Jurkat, Clone E6-1 (cell line): Measurements from ENCODE around the gene SMC3.
"Not testable (repeated sequence)": the region's sequence is repeated elsewhere in the genome, so short reads cannot be mapped to it uniquely, and the experiment has no call there.

Experiments
- DNase-seq: peaks from one replicate; pipeline ENCODE4 v3.0.0-alpha.2; 2011; ENCODE audit warnings: low read depth, low spot score
- H3K4me3 ChIP-seq: 2 replicates; pipeline ENCODE4 v1.5.1; 2011; ENCODE audit warnings: mild to moderate bottlenecking, low read length, control low read depth, moderate library complexity

Gene SMC3

GRCh38 chr10:110616493-110617033 lies 49.1 kb downstream of the SMC3 start:
- no peak for DNase-seq
- H3K4me3 ChIP-seq = no peak overlapping the region

- DNase-seq = peak; percentile 58
These were observed 50.1 kb downstream of the SMC3 start for GRCh38 chr10:110617425-110618229.

GRCh38 chr10:110618230-110618610 lies 50.7 kb downstream of the SMC3 start:
- H3K4me3 ChIP-seq = no peak overlapping the region
- no peak for DNase-seq

More at GRCh38 chr10:110617425-110618229, 50.1 kb downstream of the SMC3 start:
- no peak overlapping the region for H3K4me3 ChIP-seq

GRCh38 chr10:110619514-110620397 lies 52.3 kb downstream of the SMC3 start:
- no peak overlapping the region for H3K4me3 ChIP-seq
- no peak for DNase-seq

- no peak for DNase-seq
- H3K4me3 ChIP-seq = no peak overlapping the region
These were observed 52.9 kb downstream of the SMC3 start for GRCh38 chr10:110620398-110620719.

GRCh38 chr10:110623316-110623715 lies 55.8 kb downstream of the SMC3 start:
- DNase-seq, H3K4me3 ChIP-seq: not testable (repeated sequence)

- no peak overlapping the region for H3K4me3 ChIP-seq
- no peak for DNase-seq
These were observed 57.9 kb downstream of the SMC3 start for GRCh38 chr10:110625356-110625894.

GRCh38 chr10:110625951-110626855 lies 58.7 kb downstream of the SMC3 start:
- no peak overlapping the region for H3K4me3 ChIP-seq
- no peak for DNase-seq

GRCh38 chr10:110628161-110628560 lies 60.7 kb downstream of the SMC3 start:
- H3K4me3 ChIP-seq = no peak overlapping the region
- DNase-seq = no peak

GRCh38 chr10:110629680-110630191 lies 62.2 kb downstream of the SMC3 start:
- no peak for DNase-seq
- H3K4me3 ChIP-seq = no peak overlapping the region

- DNase-seq = no peak
These were observed 64.4 kb downstream of the SMC3 start for GRCh38 chr10:110631934-110632333.

GRCh38 chr10:110632591-110633215 lies 65.2 kb downstream of the SMC3 start:
- DNase-seq = no peak

More at GRCh38 chr10:110631934-110632333, 64.4 kb downstream of the SMC3 start:
- no peak overlapping the region for H3K4me3 ChIP-seq

GRCh38 chr10:110634527-110635209 lies 67.2 kb downstream of the SMC3 start:
- H3K4me3 ChIP-seq = no peak overlapping the region
- DNase-seq = peak; percentile 54

More at GRCh38 chr10:110632591-110633215, 65.2 kb downstream of the SMC3 start:
- no peak overlapping the region for H3K4me3 ChIP-seq

GRCh38 chr10:110636572-110636931 lies 69.1 kb downstream of the SMC3 start:
- no peak for DNase-seq
- H3K4me3 ChIP-seq = no peak overlapping the region

- no peak overlapping the region for H3K4me3 ChIP-seq
- no peak for DNase-seq
These were observed 69.5 kb downstream of the SMC3 start for GRCh38 chr10:110636932-110637557.

GRCh38 chr10:110637558-110638053 lies 70.1 kb downstream of the SMC3 start:
- H3K4me3 ChIP-seq = no peak overlapping the region
- DNase-seq = no peak

- DNase-seq = no peak
- no peak overlapping the region for H3K4me3 ChIP-seq
These were observed 70.8 kb downstream of the SMC3 start for GRCh38 chr10:110638319-110638718.
